Right cardiac atrium (tissue), 5 donors: Measurements from ENCODE around the gene TMEM175. TPM values are rescaled to one million over a fixed set of nuclear protein-coding genes. Genes with fewer than 3 reads are reported as not detected.

Experiments used
- ATAC-seq, 2 donors: fragments of 200-7000 bp; cut with Tn5 transposase; one replicate each; pipeline versions ENCODE4 v1.8.0 to v1.9.1; 2020; ENCODE audit warnings: moderate library complexity in 2 of 2, mild to moderate bottlenecking in 1 of 2
- DNase-seq, 3 donors: peaks; one replicate each; pipeline ENCODE4 v3.0.0-alpha.2; 2020
- H3K27ac ChIP-seq: one replicate; pipeline ENCODE4 v1.5.1; 2013; ENCODE audit warnings: mild to moderate bottlenecking, low read length, control low read depth, moderate library complexity
- H3K27me3 ChIP-seq: one replicate; pipeline ENCODE4 v1.6.1; 2013; ENCODE audit not compliant: control insufficient read depth, insufficient read depth
- H3K4me1 ChIP-seq: one replicate; pipeline ENCODE4 v1.6.1; 2013; ENCODE audit warnings: low read length; ENCODE audit not compliant: control insufficient read depth, insufficient read depth
- H3K4me3 ChIP-seq: one replicate; pipeline ENCODE4 v1.5.1; 2013; ENCODE audit warnings: low read length, control low read depth
- H3K9me3 ChIP-seq: one replicate; pipeline ENCODE4 v1.6.1; 2013; ENCODE audit warnings: low read length; ENCODE audit not compliant: control insufficient read depth
- WGBS: extraction: QIAGEN DNeasy Blood & Tissue Kit; methylation state at CpG from one replicate; pipeline ENCODE4 v1.1.7; 2013; 5-methylcytosine and 5-hydroxymethylcytosine counted together
- intact Hi-C, 4 donors: fragments of 100-400 bp; cut with DNase I; formaldehyde crosslinking; loops; one replicate each; pipeline versions ENCODE4 v1.11.0 to v1.14.0; 2022 to 2023
- polyA plus RNA-seq: library from polyadenylated mRNA; stranded (reverse); fragments of 200-250 nt; gene quantifications from one replicate; pipeline ENCODE4 v1.2.3, GENCODE V29; 2013
- total RNA-seq, 4 donors: library from RNA; stranded (reverse); fragmentation: NEBNext Ultra II Directional; extraction: Animal tissue kit (Norgen Biotek cat#: 25700); gene quantifications; one replicate each; pipeline ENCODE4 v1.2.1, GENCODE V29; 2021
- donor health status: healthy with polysubstance abuse.
- donor health status: DM: no; HTN: yes; CAD: no.
- donor health status: DM: no; HTN: no; CAD: no.
- donor health status: DM: no; HTN: yes; CAD: no; lungs with severe emphysema.
- donor health status: DM: yes; HTN: yes; CAD: no.

TMEM175 gene
- total and polyA plus RNA-seq, 5 donors, result 20.9 to 31.1 (median 24.0) TPM

- H3K27me3 ChIP-seq, result no peaks in the 10 kb centered on the region
- H3K27ac ChIP-seq, result no peak overlapping the region
- WGBS, result 82% methylated on average over 14 of the region's 14 CpGs
- H3K4me1 ChIP-seq, result no peaks in the 10 kb centered on the region
- DNase-seq, result peak in 2 of 3 donors; percentile 5 to 41
- H3K9me3 ChIP-seq, result no peaks in the 10 kb centered on the region
- H3K4me3 ChIP-seq, result no peak overlapping the region
- ATAC-seq, result no peak
- intact Hi-C loops, result no loop called here
These were observed 24.4 kb downstream of the TMEM175 start for GRCh38 chr4:956531-957230.

DNA sequence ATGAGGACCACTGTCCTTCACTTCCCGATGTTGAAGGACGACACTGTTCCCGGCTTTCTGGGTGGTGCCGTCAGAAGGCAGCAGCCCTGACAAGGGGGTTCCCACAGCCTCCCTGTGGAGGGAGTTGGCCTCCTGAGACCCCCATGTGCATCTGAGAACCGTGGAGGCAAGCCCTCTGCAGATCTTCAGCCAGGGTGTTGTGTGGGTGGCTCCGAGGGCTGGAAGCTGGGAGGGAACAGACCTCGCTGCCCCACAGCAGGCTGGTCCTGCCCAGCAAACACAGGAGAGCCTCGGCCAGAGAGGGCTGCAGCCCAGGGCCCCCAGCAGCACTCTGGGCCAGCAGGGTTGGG, 24.9 kb downstream of the TMEM175 start:
- Histone ChIP-seq H3K4me1 (no peaks in the 10 kb centered on the region), H3K4me3 (no peak overlapping the region), H3K27ac (no peak overlapping the region), H3K9me3 (no peaks in the 10 kb centered on the region), H3K27me3 (no peaks in the 10 kb centered on the region)
- intact Hi-C loops, result no loop called here
- WGBS, result 75% methylated on average over 8 of the region's 8 CpGs
- ATAC-seq (no peak), DNase-seq (peak in 2 of 3 donors; percentile 11 to 26)

GRCh38 chr4:957581-958313, 25.5 kb downstream of the TMEM175 start:
- Histone ChIP-seq H3K4me3 (no peak overlapping the region), H3K9me3 (no peaks in the 10 kb centered on the region), H3K27me3 (no peaks in the 10 kb centered on the region), H3K4me1 (no peaks in the 10 kb centered on the region), H3K27ac (no peak overlapping the region)
- intact Hi-C loops, result no loop called here
- ATAC-seq, result no peak
- DNase-seq, result peak; percentile 16 to 61 (median 53)
- WGBS, result 94% methylated on average over 45 of the region's 45 CpGs

GRCh38 chr4:958314-958665, 26.0 kb downstream of the TMEM175 start:
- DNase-seq (no peak), ATAC-seq (peak in 1 of 2 donors; percentile 9)
- no peaks in the 10 kb centered on the region for H3K9me3 ChIP-seq
- no peak overlapping the region for H3K4me3 ChIP-seq
- 92% methylated on average over 17 of the region's 17 CpGs for WGBS
- intact Hi-C loops, result no loop called here
- no peak overlapping the region for H3K27ac ChIP-seq
- no peaks in the 10 kb centered on the region for H3K27me3 ChIP-seq
- H3K4me1 ChIP-seq, result no peaks in the 10 kb centered on the region

GRCh38 chr4:958696-959337, 26.6 kb downstream of the TMEM175 start:
- Histone ChIP-seq H3K27me3 (no peaks in the 10 kb centered on the region), H3K9me3 (no peaks in the 10 kb centered on the region), H3K27ac (no peak overlapping the region), H3K4me3 (no peak overlapping the region), H3K4me1 (no peaks in the 10 kb centered on the region)
- WGBS, result 81% methylated on average over 17 of the region's 17 CpGs
- DNase-seq (peak in 2 of 3 donors; percentile 7 to 30), ATAC-seq (no peak)
- intact Hi-C loops, result no loop called here

DNA sequence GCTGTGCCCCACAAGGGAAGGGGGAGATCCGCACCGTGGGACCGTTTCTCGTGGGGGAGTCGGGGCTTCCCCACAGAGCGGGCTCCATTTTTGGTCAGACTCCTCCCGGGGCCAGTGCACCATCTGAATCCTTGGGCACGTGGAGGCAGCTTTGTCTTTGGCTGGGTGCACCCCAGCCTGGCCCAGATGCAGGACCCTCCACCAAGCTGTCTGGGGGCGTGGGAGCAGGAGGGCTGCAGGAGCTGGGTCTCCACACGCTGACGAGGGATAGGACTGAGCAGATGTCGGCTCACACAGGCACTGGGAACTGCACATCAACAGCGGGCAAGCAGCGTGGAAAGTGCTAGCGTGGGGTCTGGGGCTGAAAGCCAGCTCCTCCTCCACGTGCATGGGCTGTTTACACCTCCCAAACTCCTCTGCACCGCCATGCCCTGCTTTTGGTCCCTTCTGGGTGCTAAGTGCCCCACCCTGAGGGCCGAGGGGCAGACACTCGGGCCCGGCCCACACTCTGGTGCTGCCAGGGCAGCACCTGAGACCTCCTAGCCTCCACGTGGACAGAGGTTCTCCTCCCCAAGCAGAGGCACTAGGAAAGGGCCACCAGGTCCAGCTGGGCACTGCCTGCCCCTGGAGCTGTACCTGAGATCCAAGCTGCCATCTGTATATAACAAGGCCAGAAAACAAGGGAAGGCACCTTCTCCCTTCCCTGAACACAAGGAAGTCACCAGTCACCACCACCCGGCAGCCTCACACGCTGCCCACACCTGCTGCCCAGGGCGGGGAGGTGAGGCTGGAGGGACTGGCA, 27.3 kb downstream of the TMEM175 start:
- H3K27ac ChIP-seq, result no peak overlapping the region
- 84% methylated on average over 24 of the region's 24 CpGs for WGBS
- intact Hi-C loops, result no loop called here
- no peak overlapping the region for H3K4me3 ChIP-seq
- ATAC-seq (no peak), DNase-seq (peak in 2 of 3 donors; percentile 38 to 49)
- H3K9me3 ChIP-seq, result no peaks in the 10 kb centered on the region
- no peaks in the 10 kb centered on the region for H3K4me1 ChIP-seq
- no peaks in the 10 kb centered on the region for H3K27me3 ChIP-seq

GRCh38 chr4:960140-960635, 27.9 kb downstream of the TMEM175 start:
- no peak for ATAC-seq

GRCh38 chr4:960636-961350, 28.5 kb downstream of the TMEM175 start:
- Histone ChIP-seq H3K4me1 (no peaks in the 10 kb centered on the region), H3K27me3 (no peaks in the 10 kb centered on the region), H3K27ac (no peak overlapping the region), H3K4me3 (no peak overlapping the region), H3K9me3 (no peaks in the 10 kb centered on the region)
- DNase-seq, result peak in 2 of 3 donors; percentile 49 to 58
- intact Hi-C loops, result no loop called here
- 92% methylated on average over 35 of the region's 35 CpGs for WGBS
- ATAC-seq, result no peak

More at GRCh38 chr4:960140-960635, 27.9 kb downstream of the TMEM175 start:
- peak in 2 of 3 donors; percentile 52 to 56 for DNase-seq
- H3K4me3 ChIP-seq, result no peak overlapping the region
- intact Hi-C loops, result no loop called here
- H3K4me1 ChIP-seq, result no peaks in the 10 kb centered on the region
- H3K27ac ChIP-seq, result no peak overlapping the region
- 86% methylated on average over 16 of the region's 16 CpGs for WGBS
- H3K27me3 ChIP-seq, result no peaks in the 10 kb centered on the region
- H3K9me3 ChIP-seq, result no peaks in the 10 kb centered on the region

GRCh38 chr4:961351-962230, 29.3 kb downstream of the TMEM175 start:
- Histone ChIP-seq H3K9me3 (no peaks in the 10 kb centered on the region), H3K27ac (no peak overlapping the region), H3K27me3 (no peaks in the 10 kb centered on the region), H3K4me1 (no peaks in the 10 kb centered on the region), H3K4me3 (no peak overlapping the region)
- no peak for ATAC-seq
- WGBS, result 92% methylated on average over 52 of the region's 52 CpGs
- DNase-seq, result peak in 2 of 3 donors; percentile 56 to 61
- intact Hi-C loops, result no loop called here
